GM12891 (cell line): ENCODE data around the gene PROX1.

Experiments
- DNase-seq: peaks from one replicate; pipeline ENCODE4 v3.0.0; 2011; ENCODE audit warnings: low spot score; ENCODE audit not compliant: insufficient read length
- FAIRE-seq: peaks from 2 replicates; lab custom pipeline; 2011; peaks lifted over from hg19 to GRCh38; lab: Jason Lieb, UNC
- PAX5 ChIP-seq: IDR thresholded peaks from 2 replicates; pipeline ENCODE4 v1.6.1; 2011; ENCODE audit warnings: low read length, moderate library complexity, mild to moderate bottlenecking; ENCODE audit not compliant: insufficient read depth, severe bottlenecking
- POLR2A ChIP-seq: IDR thresholded peaks from 2 replicates; pipeline ENCODE4 v1.6.1; 2011; ENCODE audit warnings: low read depth, low read length, control low read depth
- POLR2AphosphoS5 ChIP-seq: IDR thresholded peaks from 2 replicates; pipeline ENCODE4 v1.6.1; 2011; ENCODE audit warnings: low read depth, low read length, control low read depth
- POU2F2 ChIP-seq: IDR thresholded peaks from 2 replicates; pipeline ENCODE4 v1.6.1; 2011; ENCODE audit warnings: low read depth, mild to moderate bottlenecking, control low read depth, low read length, moderate library complexity
- SPI1 ChIP-seq: IDR thresholded peaks from 2 replicates; pipeline ENCODE4 v1.6.1; 2011; ENCODE audit warnings: low read depth, low read length, control low read depth
- TAF1 ChIP-seq: IDR thresholded peaks from 2 replicates; pipeline ENCODE4 v1.6.1; 2011; ENCODE audit warnings: low read depth, low read length, control low read depth

The PROX1 gene

GRCh38 chr1:213997772-213998107 is 10.0 kb downstream of the PROX1 start:
- DNase-seq: no peak
- no peak for FAIRE-seq
- TF ChIP-seq SPI1 (no peak), TAF1 (no peak)

DNA sequence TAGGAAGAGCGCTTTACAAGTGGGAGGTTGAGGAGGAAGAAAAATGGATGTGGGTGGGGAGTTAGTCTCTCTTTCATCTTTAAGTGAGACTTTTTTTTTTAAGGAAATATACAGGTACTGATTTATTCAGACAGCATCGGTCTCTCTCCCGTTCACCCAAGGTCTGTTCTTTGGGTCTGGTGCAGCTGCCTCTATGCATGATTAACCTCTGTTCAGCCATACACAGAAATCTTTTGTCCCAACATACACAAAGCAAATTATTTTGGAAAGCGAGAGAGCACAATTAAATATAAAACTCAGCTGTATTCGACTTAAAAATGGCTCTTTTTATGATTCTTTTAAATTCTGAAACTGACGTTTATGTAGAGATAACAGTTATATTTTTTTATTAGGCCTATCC is 11.0 kb downstream of the PROX1 start:
- TF ChIP-seq SPI1: no peak
- no peak for TF ChIP-seq TAF1
- no peak for TF ChIP-seq POLR2AphosphoS5
- no peak for TF ChIP-seq PAX5
- no peak for TF ChIP-seq POU2F2
- DNase-seq (no peak), FAIRE-seq (no peak)

DNA sequence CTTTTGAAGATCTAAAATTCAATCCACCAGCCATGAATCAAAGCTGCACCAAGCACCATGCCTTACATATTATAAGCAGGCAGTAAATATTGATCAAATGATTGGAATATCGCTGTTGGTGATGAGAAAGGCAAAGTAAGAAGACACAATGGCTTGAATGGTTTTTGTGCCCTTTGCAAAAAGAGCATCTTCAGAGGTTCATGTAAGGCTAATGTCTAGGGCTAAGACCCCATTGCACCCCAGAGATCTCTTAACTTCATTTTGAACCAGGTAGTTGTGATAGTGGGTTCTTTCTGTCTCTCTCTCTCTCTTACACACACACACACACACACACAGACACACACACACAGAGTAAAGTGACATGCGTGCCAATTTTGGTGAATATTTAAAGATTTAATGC is 12.0 kb downstream of the PROX1 start:
- TF ChIP-seq PAX5 (no peak), POU2F2 (no peak), POLR2A (no peak), SPI1 (no peak), POLR2AphosphoS5 (no peak), TAF1 (no peak)
- FAIRE-seq (no peak), DNase-seq (no peak)

GRCh38 chr1:214002060-214002459 is 14.3 kb downstream of the PROX1 start:
- DNase-seq: no peak

DNA sequence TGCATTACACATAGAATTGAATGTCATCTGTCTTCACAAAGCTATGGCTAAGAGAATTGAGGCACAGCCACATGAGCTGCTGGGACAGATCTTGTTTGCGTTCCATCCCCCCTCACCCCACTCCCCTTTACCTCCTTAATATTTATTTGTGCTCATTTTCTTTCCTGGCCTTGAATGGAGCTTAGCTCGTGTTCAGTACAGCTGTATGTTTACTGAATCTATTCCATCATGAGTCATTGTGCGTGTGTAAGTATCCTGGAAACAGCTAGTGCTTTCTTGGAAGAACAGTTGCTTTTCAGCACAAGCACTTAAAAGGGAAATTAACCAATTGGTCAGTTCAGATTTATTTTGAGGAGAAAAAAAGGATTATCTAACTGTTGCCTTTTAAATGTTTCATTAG is 14.7 kb downstream of the PROX1 start:
- no peak for TF ChIP-seq PAX5
- TF ChIP-seq POLR2A: no peak
- no peak for TF ChIP-seq TAF1
- no peak for TF ChIP-seq POLR2AphosphoS5
- no peak for TF ChIP-seq SPI1
- no peak for TF ChIP-seq POU2F2
- FAIRE-seq (no peak), DNase-seq (no peak)

More at GRCh38 chr1:214002060-214002459, 14.3 kb downstream of the PROX1 start:
- TF ChIP-seq POLR2AphosphoS5: no peak
- TF ChIP-seq TAF1: no peak
- no peak for TF ChIP-seq POLR2A
- no peak for TF ChIP-seq PAX5
- no peak for TF ChIP-seq SPI1
- no peak for TF ChIP-seq POU2F2
- FAIRE-seq: no peak

DNA sequence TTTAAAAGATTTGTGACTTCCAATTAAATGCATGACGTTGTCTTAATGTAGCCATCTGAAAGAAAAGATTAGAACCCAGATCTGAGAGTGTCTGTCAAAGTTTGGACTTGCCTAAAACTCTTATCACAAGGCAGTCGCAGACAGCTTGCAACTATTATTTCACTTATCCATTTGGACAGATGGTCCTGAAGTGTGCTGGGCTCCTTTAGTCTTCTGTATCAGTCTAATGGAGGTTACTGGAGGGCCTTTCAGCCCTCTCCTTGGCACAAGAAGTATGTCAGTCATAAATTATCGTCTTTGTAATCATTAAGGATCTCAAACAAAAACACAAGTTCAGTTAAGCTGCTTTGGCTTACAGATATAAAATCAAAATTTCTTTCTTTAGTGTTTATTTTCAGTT is 15.5 kb downstream of the PROX1 start:
- no peak for TF ChIP-seq SPI1
- no peak for TF ChIP-seq POLR2A
- no peak for TF ChIP-seq PAX5
- no peak for TF ChIP-seq POLR2AphosphoS5
- DNase-seq: no peak
- FAIRE-seq: no peak

- TF ChIP-seq SPI1: no peak
- DNase-seq: no peak
- FAIRE-seq: no peak
Measured at GRCh38 chr1:214004014-214004413, 16.2 kb downstream of the PROX1 start.

- no peak for FAIRE-seq
- no peak for TF ChIP-seq SPI1
- TF ChIP-seq POLR2A: no peak
- no peak for TF ChIP-seq POLR2AphosphoS5
- no peak for TF ChIP-seq POU2F2
- TF ChIP-seq TAF1: no peak
- TF ChIP-seq PAX5: no peak
- DNase-seq: no peak
Measured at GRCh38 chr1:214004795-214005194, 17.0 kb downstream of the PROX1 start.

- DNase-seq: no peak
- TF ChIP-seq PAX5: no peak
- no peak for TF ChIP-seq POLR2AphosphoS5
- TF ChIP-seq SPI1: no peak
- TF ChIP-seq POU2F2: no peak
- no peak for TF ChIP-seq POLR2A
- TF ChIP-seq TAF1: no peak
- FAIRE-seq: no peak
Measured at GRCh38 chr1:214005708-214006107, 17.9 kb downstream of the PROX1 start.

DNA sequence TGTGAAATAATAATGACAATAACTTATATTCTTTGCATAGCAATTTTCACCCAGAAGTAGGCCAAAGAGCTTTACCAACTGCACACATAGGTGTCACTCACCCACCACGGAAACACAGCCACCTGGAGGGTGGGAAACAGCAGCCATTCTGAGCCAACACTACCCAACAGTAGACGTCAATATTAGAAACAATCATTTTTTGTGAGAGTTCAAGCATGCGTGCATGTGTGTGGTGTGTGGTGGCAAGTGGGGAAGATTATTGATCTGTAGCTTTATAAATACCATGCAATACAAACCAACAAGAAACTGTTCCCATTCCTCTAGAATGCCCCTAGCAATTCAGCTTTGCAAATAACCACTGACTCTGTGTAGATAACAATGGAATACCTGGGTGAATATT is 19.1 kb downstream of the PROX1 start:
- FAIRE-seq (no peak), DNase-seq (no peak)
- TF ChIP-seq POLR2AphosphoS5 (no peak), SPI1 (no peak), PAX5 (no peak), TAF1 (no peak), POU2F2 (no peak)

GRCh38 chr1:214008347-214008746 is 20.6 kb downstream of the PROX1 start:
- DNase-seq (no peak), FAIRE-seq (no peak)
- TF ChIP-seq POLR2A (no peak), POU2F2 (no peak), TAF1 (no peak), POLR2AphosphoS5 (no peak), PAX5 (no peak), SPI1 (no peak)
